ENCODE data around the gene CARNS1. TPM values are rescaled to one million over a fixed set of nuclear protein-coding genes. Genes with fewer than 3 reads are reported as not detected.

Gene CARNS1
- total RNA-seq, 1 experiment from 2014 or later, result 1.1 TPM

- TF ChIP-seq CTCF (conservative IDR thresholded peaks at IDR 0.05), result no peak
- Histone ChIP-seq H4K8ac (replicated peaks; ENCODE audit: insufficient read length, low read depth, low read length) (no peak overlapping the region), H3K23me2 (ENCODE audit: insufficient read length, low read depth, low read length, poor library complexity, severe bottlenecking) (no peaks in the 10 kb centered on the region), H3K27ac (ENCODE audit: insufficient read length, low read depth, low read length) (no peak overlapping the region), H3K23ac (ENCODE audit: insufficient read length, low read depth, low read length) (no peak overlapping the region), H4K5ac (ENCODE audit: insufficient read length, low read depth, low read length) (no peak overlapping the region), H3K4me1 (ENCODE audit: insufficient read depth, low read length) (no peaks in the 10 kb centered on the region; the same call in 1 of the 2 replicates), H2AK5ac (ENCODE audit: insufficient read length, low read length) (no peak overlapping the region), H4K91ac (ENCODE audit: insufficient read length, low read depth, low read length) (no peak overlapping the region), H3K27me3 (ENCODE audit: insufficient read depth, low read length) (no peaks in the 10 kb centered on the region; the same call in 1 of the 2 replicates), H2BK20ac (ENCODE audit: low read depth, low read length, poor library complexity, severe bottlenecking) (no peak overlapping the region), H3K56ac (ENCODE audit: insufficient read length, low read depth, low read length) (no peak overlapping the region), H3K9ac (ENCODE audit: extremely low read depth, insufficient read length, low read length) (no peak overlapping the region), H2BK5ac (ENCODE audit: insufficient read length, low read length) (no peak overlapping the region), H2BK12ac (ENCODE audit: insufficient read length, low read depth, low read length) (no peak overlapping the region), H3K79me2 (ENCODE audit: insufficient read depth, low read length) (no peaks in the 10 kb centered on the region), H3K14ac (ENCODE audit: insufficient read depth, low read length) (no peak overlapping the region), H3K9me3 (ENCODE audit: control insufficient read depth, low read depth, low read length) (no peaks in the 10 kb centered on the region), H2AFZ (ENCODE audit: low read length) (no peak overlapping the region), H3K18ac (ENCODE audit: insufficient read length, low read depth, low read length) (no peak overlapping the region), H3K79me1 (ENCODE audit: insufficient read depth, low read depth, low read length, poor library complexity, severe bottlenecking) (no peaks in the 10 kb centered on the region), H2BK15ac (ENCODE audit: low read depth, low read length) (no peak overlapping the region), H3K4me2 (ENCODE audit: insufficient read depth, insufficient read length, low read length) (no peak overlapping the region), H2BK120ac (ENCODE audit: low read depth, low read length, poor library complexity, severe bottlenecking) (no peak overlapping the region), H3T11ph (ENCODE audit: low read length) (no peak overlapping the region), H3K4ac (ENCODE audit: low read depth, low read length) (no peak overlapping the region), H4K20me1 (ENCODE audit: control insufficient read depth, insufficient read depth, insufficient read length) (no peaks in the 10 kb centered on the region)
- H3K36me3 Mint-ChIP-seq (ENCODE audit: insufficient read depth in 1 of 3, low read depth in 3 of 3), result no peaks in the 10 kb centered on the region
- no peaks in the 10 kb centered on the region for H3K9me3 Mint-ChIP-seq
- no peak overlapping the region for H3K4me3 Mint-ChIP-seq
- no peak for DNase-seq
- H3K27me3 Mint-ChIP-seq (ENCODE audit: low read depth), result peaks cover 35% of the 10 kb centered on the region
- no CpG with 5 or more reads among the region's 3 CpGs for WGBS (ENCODE audit: extremely low coverage, insufficient read length, low lambda C conversion rate)
- no peak overlapping the region for H3K27ac Mint-ChIP-seq
- peaks cover 23 to 26% of the 10 kb centered on the region in 2 experiments for H3K4me1 Mint-ChIP-seq
These were observed 30.6 kb upstream of the CARNS1 start for GRCh38 chr11:67384851-67385366.
